ENCODE results near the gene CD300LD. TPM values are rescaled to one million over a fixed set of nuclear protein-coding genes. Genes with fewer than 3 reads are reported as not detected.

Gene CD300LD
- total RNA-seq, 1 experiment from 2014 or later = not detected

DNA sequence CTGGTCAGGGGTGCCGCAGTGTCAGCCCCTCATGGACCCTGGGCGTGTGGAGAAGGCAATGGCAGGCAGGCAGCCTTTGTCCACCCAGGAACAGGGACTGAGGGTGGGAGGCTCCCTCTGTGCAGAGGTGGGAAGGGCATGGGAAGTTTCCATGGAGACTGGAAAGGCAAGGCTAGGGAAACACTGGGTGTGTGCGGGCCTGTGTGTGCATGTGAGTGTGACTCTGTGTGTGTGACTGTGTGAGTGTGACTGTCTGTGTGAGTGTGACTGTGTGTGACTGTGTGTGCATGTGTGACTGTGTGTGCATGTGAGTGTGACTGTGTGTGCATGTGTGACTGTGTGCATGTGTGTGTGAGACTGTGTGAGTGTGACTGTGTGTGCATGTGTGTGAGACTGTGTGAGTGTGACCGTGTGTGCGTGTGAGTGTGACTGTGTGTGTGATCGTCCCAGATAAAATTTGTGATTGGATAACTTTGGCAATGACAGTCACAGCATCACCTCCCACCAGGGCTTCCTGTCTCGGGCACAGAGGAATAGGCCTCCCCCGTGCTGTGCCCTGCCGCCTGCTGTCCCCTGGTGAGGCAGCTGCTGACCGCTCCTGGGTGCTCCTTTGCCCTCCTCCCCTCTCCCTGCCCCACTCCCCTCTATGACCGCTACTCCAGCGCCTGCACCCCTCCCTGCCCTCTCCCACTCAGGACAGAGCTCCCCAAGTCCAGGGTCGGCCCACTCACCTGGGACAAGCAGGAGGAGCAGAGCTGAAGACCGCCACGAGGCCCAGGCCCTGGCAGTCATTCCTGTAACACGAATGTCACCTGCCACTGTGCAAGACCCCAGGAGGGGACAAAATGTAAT, 46.9 kb downstream of the CD300LD start:
- DNase-seq (ENCODE audit: low spot score) = no peak

DNA sequence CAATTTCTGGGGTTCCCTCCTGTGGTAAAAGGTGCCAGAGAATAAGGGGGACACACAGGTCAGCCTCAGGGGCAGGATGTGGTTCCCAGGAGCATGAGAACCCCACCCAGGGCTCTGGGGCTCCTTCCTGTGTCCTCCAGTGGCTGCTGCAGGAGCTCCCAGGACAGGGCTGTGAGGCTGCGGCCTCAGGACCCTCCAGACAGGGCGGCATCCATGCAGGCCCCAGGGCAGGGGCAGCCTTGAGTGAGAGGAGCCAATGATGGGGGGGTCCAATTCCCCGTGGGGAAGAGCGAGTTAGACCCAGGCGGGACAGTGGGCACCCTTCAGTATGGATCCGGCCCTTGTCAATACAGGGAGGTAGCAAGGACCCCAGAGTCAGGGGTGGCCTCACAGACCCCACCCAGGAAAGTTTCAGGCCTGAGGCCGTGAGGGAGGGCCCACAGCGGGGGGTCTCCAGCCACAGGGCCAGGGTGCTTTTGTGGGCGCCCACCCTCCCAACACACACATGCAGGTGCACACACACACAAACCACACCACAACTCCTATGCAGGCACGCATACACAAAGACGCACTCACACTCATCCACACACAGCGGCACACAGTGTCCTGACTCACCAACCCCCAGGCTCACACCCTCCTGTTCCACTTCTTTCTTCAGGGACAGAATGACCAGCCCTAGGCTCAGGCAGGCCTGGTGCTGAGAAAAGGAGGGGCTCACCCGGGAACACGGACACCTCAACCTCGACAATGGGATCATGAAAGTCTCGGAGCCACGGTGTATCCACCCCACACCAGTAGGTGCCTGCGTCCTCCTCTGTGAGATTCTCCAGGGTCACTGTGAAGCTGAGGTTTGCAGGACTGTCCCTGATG, 48.0 kb downstream of the CD300LD start:
- DNase-seq (ENCODE audit: low spot score) = no peak

DNA sequence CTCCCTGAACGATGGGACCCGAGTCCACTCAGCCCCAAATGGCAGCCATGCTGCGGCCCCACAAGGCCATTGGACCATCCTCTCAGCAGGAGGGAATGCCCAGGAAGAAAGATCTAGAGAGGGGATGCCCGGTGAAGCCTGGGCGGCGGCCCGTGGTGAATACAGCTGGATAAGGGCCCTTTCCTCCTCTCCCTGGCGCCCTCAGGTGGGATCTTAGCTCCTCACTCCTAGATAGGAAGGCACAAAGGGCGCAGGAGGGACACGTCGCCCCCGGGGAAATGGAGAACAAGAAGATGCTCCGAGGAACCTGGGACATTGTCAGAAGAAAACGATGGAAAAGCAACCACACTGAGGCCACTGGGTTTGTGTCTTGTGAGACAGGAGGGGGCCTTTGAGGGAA, 48.7 kb downstream of the CD300LD start:
- DNase-seq (ENCODE audit: low spot score) = no peak

DNA sequence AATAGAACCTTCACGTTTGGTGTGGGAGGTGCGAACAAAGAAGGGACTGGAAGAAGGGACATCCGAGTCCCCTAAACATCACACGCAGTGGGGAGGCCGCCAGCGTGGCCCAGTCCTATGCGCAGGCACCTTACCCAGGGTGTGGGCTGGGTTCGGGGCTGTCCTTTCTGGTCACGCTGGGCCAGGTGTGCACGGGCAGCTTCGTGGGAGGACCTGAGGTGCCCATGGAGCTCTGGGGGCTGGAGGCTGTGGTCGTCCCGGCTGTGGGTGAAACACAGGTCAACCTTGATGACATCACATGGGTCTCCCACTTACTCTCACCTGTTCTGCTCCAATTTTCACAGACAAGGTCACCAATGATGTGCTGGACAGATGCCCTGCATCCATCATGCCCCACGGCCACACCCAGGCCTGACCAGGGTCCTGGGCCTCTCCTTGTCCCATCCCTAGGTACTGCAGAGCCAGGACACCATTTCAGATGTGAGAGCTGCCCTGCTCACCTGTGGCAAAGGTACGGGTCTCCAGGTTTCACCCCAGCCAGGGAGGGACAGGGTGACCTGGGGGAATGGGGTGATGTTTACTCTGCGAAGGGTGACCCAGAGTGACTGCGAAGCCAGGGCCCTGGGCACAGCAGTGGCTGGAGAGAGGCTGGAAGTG, 49.2 kb downstream of the CD300LD start:
- DNase-seq (ENCODE audit: low spot score) = no peak

DNA sequence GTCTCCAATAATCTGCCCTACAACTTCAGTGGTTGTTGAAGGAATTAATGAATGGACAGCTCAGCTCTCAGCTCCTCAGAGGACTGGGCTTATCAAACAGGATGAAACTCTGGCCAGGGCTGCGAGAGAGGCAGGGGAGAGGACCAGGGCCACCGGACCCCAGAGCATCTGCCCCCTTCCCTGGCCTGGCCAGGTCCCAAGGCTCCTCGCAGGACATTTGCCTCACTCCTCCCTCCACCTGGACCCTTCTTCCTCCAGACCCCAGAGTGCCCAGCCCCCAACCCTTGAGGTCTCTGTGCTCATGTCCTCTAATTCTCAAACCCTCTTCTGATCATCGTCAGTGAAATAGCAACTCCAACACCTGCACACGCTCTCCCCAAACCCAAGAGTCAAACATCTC, 49.9 kb downstream of the CD300LD start:
- no peak for DNase-seq (ENCODE audit: low spot score)

DNA sequence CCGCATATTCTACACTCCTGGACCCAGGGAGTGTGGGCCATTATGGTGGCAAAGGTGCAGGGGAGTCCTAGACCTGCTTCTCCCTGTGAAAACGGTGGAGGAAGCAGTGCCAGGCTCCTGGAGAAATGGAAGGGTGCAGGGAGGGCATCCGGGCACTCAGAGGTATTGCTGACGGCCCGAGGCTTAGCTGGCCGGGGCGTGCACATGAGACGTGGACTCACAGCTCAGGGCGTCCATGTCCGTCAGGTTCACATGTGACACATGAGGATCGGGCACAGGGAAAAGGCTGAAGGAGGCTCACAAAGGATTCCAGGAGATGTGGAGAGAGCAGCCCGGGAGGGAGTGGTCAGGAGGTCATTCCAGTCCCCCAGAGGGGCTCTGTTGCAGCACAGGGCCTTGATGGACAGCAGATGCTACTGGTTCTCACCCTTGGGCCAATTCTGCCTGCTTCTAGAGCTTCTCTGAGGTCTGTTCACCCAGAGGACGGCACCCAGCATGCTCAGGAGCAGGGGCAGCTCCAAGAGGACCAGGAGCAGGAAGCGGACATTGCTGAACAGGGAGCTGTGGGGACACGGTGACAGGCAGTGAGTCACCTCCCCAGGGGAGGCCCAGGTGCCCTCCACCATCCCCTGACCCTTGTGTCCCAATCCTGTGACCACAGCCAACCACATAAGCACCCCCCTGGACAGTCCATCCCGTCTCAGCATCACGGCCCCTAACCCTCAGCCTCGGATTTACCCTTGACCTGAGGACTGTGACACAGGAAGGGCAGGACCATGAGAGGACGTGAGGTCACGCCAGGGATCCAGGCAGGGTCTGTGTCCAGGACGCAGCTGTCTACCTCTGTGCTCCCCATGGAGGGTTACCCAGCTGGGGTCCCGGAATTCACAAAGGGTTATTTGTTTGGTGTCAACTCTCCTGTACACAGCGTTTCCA, 50.6 kb downstream of the CD300LD start:
- no peak for DNase-seq (ENCODE audit: low spot score)

DNA sequence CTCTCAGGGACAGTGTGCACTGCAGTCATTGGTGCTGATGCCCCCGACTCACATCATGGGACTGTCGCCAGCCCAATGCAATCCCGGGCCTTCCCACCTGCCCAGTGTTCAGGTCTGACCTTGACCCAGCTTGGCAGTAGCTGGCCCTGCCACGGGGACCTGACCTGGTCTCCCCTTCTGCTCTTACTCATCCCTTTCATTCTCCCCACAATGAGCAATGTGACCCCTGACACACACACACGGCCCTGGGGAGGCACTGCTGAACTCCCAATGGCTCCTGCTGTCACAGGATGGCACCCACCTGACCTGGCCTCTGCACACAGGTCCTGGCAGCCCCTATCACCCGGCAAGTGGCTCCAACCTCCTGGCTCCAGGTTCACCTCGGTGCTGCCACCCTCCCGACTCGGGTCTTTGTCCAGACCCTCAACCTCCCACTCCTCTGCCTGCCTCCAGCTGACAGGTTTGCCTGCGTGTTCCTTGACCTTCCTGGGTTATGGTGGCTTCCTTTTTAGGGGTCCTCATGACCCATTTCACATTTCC, 52.7 kb downstream of the CD300LD start:
- DNase-seq (ENCODE audit: low spot score) = no peak

DNA sequence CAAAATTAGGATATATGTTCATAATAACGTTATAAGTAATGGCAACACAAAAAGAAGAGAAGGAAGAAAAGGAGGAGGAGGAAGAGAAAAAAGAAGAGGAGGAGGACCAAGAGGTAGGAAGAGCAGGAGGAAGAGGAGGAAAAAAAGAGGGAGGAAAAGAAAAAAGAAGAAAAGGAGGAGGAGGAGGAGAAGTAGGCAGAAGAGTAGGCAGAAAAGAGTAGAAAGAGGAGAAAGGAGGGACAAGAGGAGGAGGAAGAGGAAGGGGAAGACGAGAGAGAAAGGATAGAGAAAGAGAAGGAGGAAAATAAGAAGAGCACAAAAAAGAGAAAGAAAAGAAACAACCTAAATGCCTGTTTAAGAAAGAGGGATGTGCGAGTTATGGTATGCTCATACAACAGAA, 55.2 kb downstream of the CD300LD start:
- no peak for DNase-seq (ENCODE audit: low spot score)

DNA sequence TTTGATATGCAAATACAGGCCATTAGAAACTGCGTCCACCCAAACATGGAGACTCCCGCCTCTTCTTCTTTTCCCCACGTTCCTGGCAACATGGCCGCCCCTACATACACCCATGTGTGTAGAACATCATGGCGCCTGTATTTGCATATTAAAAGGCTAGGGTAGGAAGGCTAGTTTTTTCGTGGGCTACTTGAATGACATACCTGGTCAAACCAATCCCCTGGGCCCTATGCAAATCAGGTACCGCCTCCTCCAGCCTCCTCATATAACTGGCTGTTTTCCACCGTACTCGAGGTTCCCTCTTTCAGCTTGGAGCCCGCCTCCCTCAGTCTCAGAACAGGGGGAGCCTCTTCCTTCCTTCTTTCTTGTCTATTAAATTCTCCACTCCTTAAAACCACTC, 60.0 kb downstream of the CD300LD start:
- no peak for DNase-seq (ENCODE audit: low spot score)

DNA sequence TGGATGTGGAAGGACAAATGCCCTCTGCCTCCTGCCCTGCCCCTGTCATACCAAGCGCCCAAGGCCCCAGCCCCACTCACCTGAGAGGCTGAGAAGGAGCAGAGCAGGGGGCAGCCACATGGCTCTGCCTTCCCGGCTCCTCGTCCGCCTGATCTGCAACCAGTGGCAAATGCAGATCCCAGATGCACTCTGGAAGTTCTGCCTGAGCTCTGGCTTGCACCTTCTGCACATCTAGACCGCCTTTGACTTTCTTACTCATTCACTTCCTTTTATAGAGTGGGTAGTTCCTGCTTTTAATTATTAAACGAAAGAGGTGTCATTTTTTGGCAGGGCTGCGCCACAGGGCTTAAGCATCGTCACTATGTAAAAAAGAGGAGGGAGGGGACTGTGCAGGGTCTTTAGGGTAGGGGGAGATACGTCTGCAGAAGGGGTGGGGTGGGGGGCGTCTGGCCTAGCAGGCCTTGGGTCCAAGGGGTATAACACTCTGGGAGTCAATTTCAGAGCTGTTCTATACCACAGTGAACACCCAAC, 60.8 kb downstream of the CD300LD start, which contains the start of gene CD300LB:
CD300LB (minus strand) TSS at position 245 of the 531 bp plus-strand sequence; CDS start at position 120, 125 bp downstream.
- no peak for DNase-seq (ENCODE audit: low spot score)

DNA sequence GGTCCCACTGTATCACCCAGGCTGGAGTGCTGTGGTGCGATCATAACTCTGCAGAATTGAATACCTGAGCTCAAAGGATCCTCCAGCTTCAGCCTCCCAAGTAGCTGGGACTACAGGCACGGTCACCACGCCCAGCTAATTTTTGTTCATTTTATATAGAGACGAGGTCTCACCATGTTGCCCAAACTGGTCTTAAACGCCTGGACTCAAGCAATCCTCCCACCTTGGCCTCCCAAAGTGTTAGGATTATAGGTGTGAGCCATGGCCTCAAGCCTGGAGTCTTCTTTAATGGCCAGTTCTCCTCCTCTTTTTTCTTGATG, 61.3 kb downstream of the CD300LD start:
- no peak for DNase-seq (ENCODE audit: low spot score)

Other genes with a start within 250 kb of the CD300LD start
- gene BTBD17, start 230.4 kb downstream of the CD300LD start, total RNA-seq (2014; rRNA removed; shearing (Covaris generic)) = 0.10 and 0.44 TPM in 2 replicates
- 0.15 and 1.3 TPM in 2 replicates for gene GPR142, start 224.8 kb downstream of the CD300LD start, total RNA-seq (2014; rRNA removed; shearing (Covaris generic))
- gene GPRC5C, start 160.2 kb downstream of the CD300LD start, total RNA-seq (2014; rRNA removed; shearing (Covaris generic)) = 145 and 149 TPM in 2 replicates
- not detected in 2 replicates for gene CD300A, start 125.6 kb downstream of the CD300LD start, total RNA-seq (2014; rRNA removed; shearing (Covaris generic))
- gene CD300LB, start 60.8 kb downstream of the CD300LD start, total RNA-seq (2014; rRNA removed; shearing (Covaris generic)) = not detected in 2 replicates
- gene CD300C, start 46.2 kb downstream of the CD300LD start, total RNA-seq (2014; rRNA removed; shearing (Covaris generic)) = 0.48 and 0.68 TPM in 2 replicates
- not detected in 2 replicates for gene CD300H, start 24.8 kb downstream of the CD300LD start, total RNA-seq (2014; rRNA removed; shearing (Covaris generic))
- gene CD300E, start 31.5 kb upstream of the CD300LD start, total RNA-seq (2014; rRNA removed; shearing (Covaris generic)) = not detected in 2 replicates
- not detected in 2 replicates for gene CD300LF, start 120.6 kb upstream of the CD300LD start, total RNA-seq (2014; rRNA removed; shearing (Covaris generic))
- gene RAB37, start 145.0 kb upstream of the CD300LD start, total RNA-seq (2014; rRNA removed; shearing (Covaris generic)) = 0.55 and 1.0 TPM in 2 replicates
- 298 and 304 TPM in 2 replicates for gene NHERF1, start 156.3 kb upstream of the CD300LD start, total RNA-seq (2014; rRNA removed; shearing (Covaris generic))
- gene NAT9, start 184.1 kb upstream of the CD300LD start, total RNA-seq (2014; rRNA removed; shearing (Covaris generic)) = 49.5 and 50.4 TPM in 2 replicates